ENCODE results near the gene HACD1. TPM values are rescaled to one million over a fixed set of nuclear protein-coding genes. Genes with fewer than 3 reads are reported as not detected.

The HACD1 gene
- total and polyA plus RNA-seq, 10 of the 15 experiments (the other 5 are each of a cell fraction or from before 2014, with no cell fraction given) = 0.22 to 1.5 (median 0.78) TPM; not detected in 1

DNA sequence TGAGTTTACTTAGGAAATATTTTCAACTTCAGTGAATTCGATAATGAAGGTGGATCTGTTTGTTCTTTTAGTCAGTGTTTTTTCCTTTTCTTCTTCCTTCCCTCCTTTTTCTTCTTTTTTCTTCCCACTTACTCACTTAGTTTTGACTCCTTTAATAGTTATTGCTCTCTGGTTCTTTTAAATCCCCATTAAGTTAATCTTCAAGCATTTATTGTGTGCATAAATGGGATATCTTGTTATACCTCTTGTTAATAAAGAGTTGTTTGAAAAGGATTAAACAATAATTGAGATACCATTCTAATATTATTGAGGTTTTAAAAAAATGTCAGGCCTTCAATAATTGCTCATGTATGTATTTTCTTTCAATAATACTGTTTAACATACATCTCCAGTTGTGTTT lies 46.3 kb upstream of the HACD1 start:
- SMC1A ChIA-PET (ENCODE audit: uncharacterized antibody, unreplicated experiment) = interaction anchor here (1.5 to 2.2 kb wide), 4 partner anchors 10 to 25 kb away, joined by 5 to 16 read pairs (median 11); partner anchors contain the start of gene STAM
- 59% methylated on average over 1 of the region's 1 CpG for WGBS (ENCODE audit: insufficient coverage, insufficient replicate concordance, low lambda C conversion rate, missing lambda C conversion rate)
- intact Hi-C loops (cut with micrococcal nuclease; ENCODE audit: unreplicated experiment) = no loop called here
- H3K4me1 ChIP-seq (ENCODE audit: control insufficient read depth, insufficient read depth, low read length) = peaks cover 3% of the 10 kb centered on the region
- H3K4me3 ChIP-seq = no peak overlapping the region
- no peaks in the 10 kb centered on the region for H3K9me3 ChIP-seq (replicated peaks; ENCODE audit: control insufficient read depth, insufficient read depth, low read length)
- H4K20me1 ChIP-seq (ENCODE audit: control insufficient read depth, insufficient read depth) = no peaks in the 10 kb centered on the region
- peaks cover 2 to 5% of the 10 kb centered on the region in 2 experiments; a peak in 1 of 4 replicates for H3K36me3 ChIP-seq (ENCODE audit: control insufficient read depth in 2 of 2, insufficient read depth in 2 of 2, low read length in 1 of 2)
- H3K79me2 ChIP-seq (ENCODE audit: control insufficient read depth, insufficient read depth, low read length) = peaks cover 21% of the 10 kb centered on the region
- no peaks in the 10 kb centered on the region for H3K27me3 ChIP-seq (replicated peaks in 1 of 2; ENCODE audit: control insufficient read depth in 2 of 2, insufficient read depth in 2 of 2, low read length in 1 of 2)
- POLR2A ChIA-PET = interaction anchor here (1.6 kb wide), 1 partner anchor 18 kb away, joined by 9 read pairs; no protein-coding TSS in a partner anchor
- FAIRE-seq (no peak), DNase-seq (ENCODE audit: low read depth, low spot score) (no peak), ATAC-seq (no peak)
- RAD21 ChIA-PET (ENCODE audit: unreplicated experiment) = no interaction called here
- no peak overlapping the region for H3K4me2 ChIP-seq (ENCODE audit: control insufficient read depth, insufficient read depth)
- H3K27ac ChIP-seq (ENCODE audit: control insufficient read depth, insufficient read depth) = no peak overlapping the region
- BruUV-seq (replicated peaks) = no TSS peak
- no peak overlapping the region for H3K9ac ChIP-seq (ENCODE audit: control insufficient read depth, insufficient read depth, low read length)
- in situ Hi-C loops (cut with MboI) = no loop called here
- H2AFZ ChIP-seq (ENCODE audit: control insufficient read depth, low read depth, low read length) = no peak overlapping the region
- CTCF ChIA-PET = interaction anchor here (0.9 kb wide), 1 partner anchor 12 kb away, joined by 3 read pairs; no protein-coding TSS in a partner anchor
- no peak for TF ChIP-seq CEBPB (IDR thresholded peaks at IDR 0.05; ENCODE audit: borderline replicate concordance in 1 of 2, low read depth in 2 of 2, low read length in 2 of 2)
- TF ChIP-seq, protein P1, sequence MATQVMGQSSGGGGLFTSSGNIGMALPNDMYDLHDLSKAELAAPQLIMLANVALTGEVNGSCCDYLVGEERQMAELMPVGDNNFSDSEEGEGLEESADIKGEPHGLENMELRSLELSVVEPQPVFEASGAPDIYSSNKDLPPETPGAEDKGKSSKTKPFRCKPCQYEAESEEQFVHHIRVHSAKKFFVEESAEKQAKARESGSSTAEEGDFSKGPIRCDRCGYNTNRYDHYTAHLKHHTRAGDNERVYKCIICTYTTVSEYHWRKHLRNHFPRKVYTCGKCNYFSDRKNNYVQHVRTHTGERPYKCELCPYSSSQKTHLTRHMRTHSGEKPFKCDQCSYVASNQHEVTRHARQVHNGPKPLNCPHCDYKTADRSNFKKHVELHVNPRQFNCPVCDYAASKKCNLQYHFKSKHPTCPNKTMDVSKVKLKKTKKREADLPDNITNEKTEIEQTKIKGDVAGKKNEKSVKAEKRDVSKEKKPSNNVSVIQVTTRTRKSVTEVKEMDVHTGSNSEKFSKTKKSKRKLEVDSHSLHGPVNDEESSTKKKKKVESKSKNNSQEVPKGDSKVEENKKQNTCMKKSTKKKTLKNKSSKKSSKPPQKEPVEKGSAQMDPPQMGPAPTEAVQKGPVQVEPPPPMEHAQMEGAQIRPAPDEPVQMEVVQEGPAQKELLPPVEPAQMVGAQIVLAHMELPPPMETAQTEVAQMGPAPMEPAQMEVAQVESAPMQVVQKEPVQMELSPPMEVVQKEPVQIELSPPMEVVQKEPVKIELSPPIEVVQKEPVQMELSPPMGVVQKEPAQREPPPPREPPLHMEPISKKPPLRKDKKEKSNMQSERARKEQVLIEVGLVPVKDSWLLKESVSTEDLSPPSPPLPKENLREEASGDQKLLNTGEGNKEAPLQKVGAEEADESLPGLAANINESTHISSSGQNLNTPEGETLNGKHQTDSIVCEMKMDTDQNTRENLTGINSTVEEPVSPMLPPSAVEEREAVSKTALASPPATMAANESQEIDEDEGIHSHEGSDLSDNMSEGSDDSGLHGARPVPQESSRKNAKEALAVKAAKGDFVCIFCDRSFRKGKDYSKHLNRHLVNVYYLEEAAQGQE (IDR thresholded peaks at IDR 0.05; ENCODE audit: low read depth, low read length) = no peak
- TF ChIP-seq, protein P2, sequence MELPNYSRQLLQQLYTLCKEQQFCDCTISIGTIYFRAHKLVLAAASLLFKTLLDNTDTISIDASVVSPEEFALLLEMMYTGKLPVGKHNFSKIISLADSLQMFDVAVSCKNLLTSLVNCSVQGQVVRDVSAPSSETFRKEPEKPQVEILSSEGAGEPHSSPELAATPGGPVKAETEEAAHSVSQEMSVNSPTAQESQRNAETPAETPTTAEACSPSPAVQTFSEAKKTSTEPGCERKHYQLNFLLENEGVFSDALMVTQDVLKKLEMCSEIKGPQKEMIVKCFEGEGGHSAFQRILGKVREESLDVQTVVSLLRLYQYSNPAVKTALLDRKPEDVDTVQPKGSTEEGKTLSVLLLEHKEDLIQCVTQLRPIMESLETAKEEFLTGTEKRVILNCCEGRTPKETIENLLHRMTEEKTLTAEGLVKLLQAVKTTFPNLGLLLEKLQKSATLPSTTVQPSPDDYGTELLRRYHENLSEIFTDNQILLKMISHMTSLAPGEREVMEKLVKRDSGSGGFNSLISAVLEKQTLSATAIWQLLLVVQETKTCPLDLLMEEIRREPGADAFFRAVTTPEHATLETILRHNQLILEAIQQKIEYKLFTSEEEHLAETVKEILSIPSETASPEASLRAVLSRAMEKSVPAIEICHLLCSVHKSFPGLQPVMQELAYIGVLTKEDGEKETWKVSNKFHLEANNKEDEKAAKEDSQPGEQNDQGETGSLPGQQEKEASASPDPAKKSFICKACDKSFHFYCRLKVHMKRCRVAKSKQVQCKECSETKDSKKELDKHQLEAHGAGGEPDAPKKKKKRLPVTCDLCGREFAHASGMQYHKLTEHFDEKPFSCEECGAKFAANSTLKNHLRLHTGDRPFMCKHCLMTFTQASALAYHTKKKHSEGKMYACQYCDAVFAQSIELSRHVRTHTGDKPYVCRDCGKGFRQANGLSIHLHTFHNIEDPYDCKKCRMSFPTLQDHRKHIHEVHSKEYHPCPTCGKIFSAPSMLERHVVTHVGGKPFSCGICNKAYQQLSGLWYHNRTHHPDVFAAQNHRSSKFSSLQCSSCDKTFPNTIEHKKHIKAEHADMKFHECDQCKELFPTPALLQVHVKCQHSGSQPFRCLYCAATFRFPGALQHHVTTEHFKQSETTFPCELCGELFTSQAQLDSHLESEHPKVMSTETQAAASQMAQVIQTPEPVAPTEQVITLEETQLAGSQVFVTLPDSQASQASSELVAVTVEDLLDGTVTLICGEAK (IDR thresholded peaks at IDR 0.05; ENCODE audit: borderline replicate concordance) = no peak
- no peak for TF ChIP-seq POLR2AphosphoS2 (IDR thresholded peaks at IDR 0.05; ENCODE audit: low read depth, low read length)
- no peak for TF ChIP-seq ZSCAN29 (IDR thresholded peaks at IDR 0.05)
- no peak for TF ChIP-seq MEF2B (IDR thresholded peaks at IDR 0.05; ENCODE audit: partially characterized antibody, poor library complexity, severe bottlenecking)
- no peak for TF ChIP-seq CBX3 (IDR thresholded peaks at IDR 0.05; ENCODE audit: borderline replicate concordance, low read depth)
- TF ChIP-seq RELA (IDR thresholded peaks at IDR 0.05; ENCODE audit: borderline replicate concordance, partially characterized antibody) = no peak
- TF ChIP-seq, protein P3, sequence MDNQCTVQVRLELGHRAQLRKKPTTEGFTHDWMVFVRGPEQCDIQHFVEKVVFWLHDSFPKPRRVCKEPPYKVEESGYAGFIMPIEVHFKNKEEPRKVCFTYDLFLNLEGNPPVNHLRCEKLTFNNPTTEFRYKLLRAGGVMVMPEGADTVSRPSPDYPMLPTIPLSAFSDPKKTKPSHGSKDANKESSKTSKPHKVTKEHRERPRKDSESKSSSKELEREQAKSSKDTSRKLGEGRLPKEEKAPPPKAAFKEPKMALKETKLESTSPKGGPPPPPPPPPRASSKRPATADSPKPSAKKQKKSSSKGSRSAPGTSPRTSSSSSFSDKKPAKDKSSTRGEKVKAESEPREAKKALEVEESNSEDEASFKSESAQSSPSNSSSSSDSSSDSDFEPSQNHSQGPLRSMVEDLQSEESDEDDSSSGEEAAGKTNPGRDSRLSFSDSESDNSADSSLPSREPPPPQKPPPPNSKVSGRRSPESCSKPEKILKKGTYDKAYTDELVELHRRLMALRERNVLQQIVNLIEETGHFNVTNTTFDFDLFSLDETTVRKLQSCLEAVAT (IDR thresholded peaks at IDR 0.05) = no peak
- TF ChIP-seq RFX5 (IDR thresholded peaks at IDR 0.05; ENCODE audit: low read depth, low read length) = no peak
- TF ChIP-seq TAF1 (IDR thresholded peaks at IDR 0.05; ENCODE audit: borderline replicate concordance, low read depth, low read length) = no peak
- TF ChIP-seq ZZZ3 (IDR thresholded peaks at IDR 0.05; ENCODE audit: control insufficient read depth, insufficient read length, low read depth) = no peak

Measured in GM12878 (cell line).